ENCODE measurements around the gene ZNG1E. TPM values are rescaled to one million over a fixed set of nuclear protein-coding genes. Genes with fewer than 3 reads are reported as not detected.
A peak's percentile ranks its signal among the peaks of the same experiment; 100 is the strongest.
"Not testable (repeated sequence)": the region's sequence is repeated elsewhere in the genome, so short reads cannot be mapped to it uniquely, and the experiment has no call there.

The ZNG1E gene
- total RNA-seq (2014; rRNA removed; shearing (Covaris generic)): 32.1 and 40.0 TPM in 2 replicates
- 49.5 and 70.3 TPM in 2 replicates for polyA plus RNA-seq (2016; fragmentation: Nextera tagmentation; extraction: Ambion mirVana)
- long read RNA-seq, transcript CBWD5-207 (15 exons, 1,791 nt): major isoform, 6 of 17 reads
- long read RNA-seq, partial matches to known transcripts: 3 of 17 reads
- long read RNA-seq, other reads (novel, unspliced or antisense): 6 of 17 reads

- not testable (repeated sequence) for H3K27me3 Mint-ChIP-seq (ENCODE audit: insufficient read depth, low read depth, poor library complexity); H3K9me3 Mint-ChIP-seq; H3K27ac ChIP-seq (ENCODE audit: low read depth); H3K9me2 ChIP-seq (ENCODE audit: insufficient read depth); H3K27ac Mint-ChIP-seq; H2AFZ ChIP-seq; H3K4me1 Mint-ChIP-seq; H3K79me2 ChIP-seq (replicated peaks; ENCODE audit: insufficient read depth); ATAC-seq; H3F3A ChIP-seq (replicated peaks; ENCODE audit: low read depth); H3K4me1 ChIP-seq (ENCODE audit: insufficient read depth); H3K36me3 Mint-ChIP-seq (ENCODE audit: low read depth); H3K36me3 ChIP-seq (ENCODE audit: insufficient read depth); H4K20me1 ChIP-seq (replicated peaks; ENCODE audit: insufficient read depth)
- peak; percentile 54 for DNase-seq (ENCODE audit: low spot score)
- peak; percentile 48 for TF ChIP-seq POLR2AphosphoS5 (IDR thresholded peaks at IDR 0.05; ENCODE audit: low read depth)
- H3K4me3 Mint-ChIP-seq: peak within 1 kb of the TSS; percentile 75
- peak within 1 kb of the TSS; percentile 56 for H3K4me3 ChIP-seq
- peaks cover 12% of the 10 kb centered on the region; the same call in 1 of the 2 replicates for H3K27me3 ChIP-seq (ENCODE audit: insufficient read depth)
- peak within 1 kb of the TSS; percentile 74 for H3K4me2 ChIP-seq
Measured at GRCh38 chr9:65675589-65676021, at the start of gene ZNG1E. TSS of gene ZNG1E (plus strand) at chr9:65675928. CDS start at chr9:65675977, 49 bp downstream.

DNA sequence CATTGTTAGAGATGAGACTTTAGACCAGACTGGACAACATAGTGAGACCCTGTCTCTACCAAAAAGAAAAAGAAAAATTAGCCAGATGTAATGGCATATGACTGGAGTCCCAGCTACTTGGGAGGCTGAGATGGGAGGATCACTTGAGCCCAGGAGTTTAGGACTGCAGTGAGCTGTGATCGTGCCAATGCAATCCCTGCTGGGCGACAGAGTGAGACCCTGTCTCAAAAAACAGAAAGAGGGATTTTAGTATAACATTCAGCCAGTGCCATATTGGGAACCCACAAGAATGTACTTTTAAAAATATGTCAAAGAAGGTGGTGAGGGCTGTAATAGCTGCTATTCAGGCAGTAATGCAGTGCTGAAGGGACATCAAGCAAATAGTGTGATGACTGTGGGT lies 2.1 kb upstream of the ZNG1E start:
- peaks cover 12% of the 10 kb centered on the region; the same call in 1 of the 2 replicates for H3K27me3 ChIP-seq (ENCODE audit: insufficient read depth)
- H3F3A ChIP-seq (replicated peaks; ENCODE audit: low read depth); H3K4me3 ChIP-seq; H3K4me2 ChIP-seq; H3K27ac ChIP-seq (ENCODE audit: low read depth); H2AFZ ChIP-seq; H3K9me2 ChIP-seq (ENCODE audit: insufficient read depth); H3K9me3 Mint-ChIP-seq; H3K4me1 ChIP-seq (ENCODE audit: insufficient read depth); H3K27ac Mint-ChIP-seq; H3K36me3 ChIP-seq (ENCODE audit: insufficient read depth); H3K79me2 ChIP-seq (replicated peaks; ENCODE audit: insufficient read depth); H3K27me3 Mint-ChIP-seq (ENCODE audit: insufficient read depth, low read depth, poor library complexity); H3K36me3 Mint-ChIP-seq (ENCODE audit: low read depth); H3K4me1 Mint-ChIP-seq; H4K20me1 ChIP-seq (replicated peaks; ENCODE audit: insufficient read depth); DNase-seq (ENCODE audit: low spot score); ATAC-seq; H3K4me3 Mint-ChIP-seq: not testable (repeated sequence)

GRCh38 chr9:65675018-65675417 lies 710 bp upstream of the ZNG1E start:
- H3K27me3 Mint-ChIP-seq (ENCODE audit: insufficient read depth, low read depth, poor library complexity); H3K4me3 Mint-ChIP-seq; H3K4me1 Mint-ChIP-seq; H3K79me2 ChIP-seq (replicated peaks; ENCODE audit: insufficient read depth); ATAC-seq; H3K9me3 Mint-ChIP-seq; H2AFZ ChIP-seq; H3F3A ChIP-seq (replicated peaks; ENCODE audit: low read depth); H3K4me1 ChIP-seq (ENCODE audit: insufficient read depth); H3K4me2 ChIP-seq; H3K9me2 ChIP-seq (ENCODE audit: insufficient read depth); H3K27ac Mint-ChIP-seq; H3K36me3 ChIP-seq (ENCODE audit: insufficient read depth); H3K36me3 Mint-ChIP-seq (ENCODE audit: low read depth); H3K4me3 ChIP-seq; H4K20me1 ChIP-seq (replicated peaks; ENCODE audit: insufficient read depth); DNase-seq (ENCODE audit: low spot score); H3K27ac ChIP-seq (ENCODE audit: low read depth): not testable (repeated sequence)
- H3K27me3 ChIP-seq (ENCODE audit: insufficient read depth): peaks cover 12% of the 10 kb centered on the region; the same call in 1 of the 2 replicates

DNA sequence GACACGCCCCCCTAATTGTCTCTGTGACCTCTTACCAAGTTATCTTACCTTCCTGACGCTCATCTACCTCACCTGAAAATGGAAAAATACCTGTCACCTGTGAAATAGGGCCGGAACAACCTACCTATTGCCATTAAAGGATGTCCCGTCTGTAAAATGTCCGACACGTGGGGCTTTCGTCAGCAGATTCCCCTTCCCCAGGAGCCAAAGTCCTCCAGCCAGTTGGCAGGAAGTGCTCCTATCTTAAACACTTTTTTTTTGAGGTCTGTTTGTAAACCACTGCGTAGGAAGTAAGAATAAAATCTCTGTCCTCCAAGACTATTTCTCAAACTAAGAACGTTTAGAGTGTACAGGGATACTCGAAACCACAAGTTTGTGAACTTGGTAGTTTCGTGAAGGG lies 661 bp downstream of the ZNG1E start:
- H3K4me2 ChIP-seq: peak overlapping the region; percentile 74
- not testable (repeated sequence) for H3K4me1 ChIP-seq (ENCODE audit: insufficient read depth); DNase-seq (ENCODE audit: low spot score); H3K27ac Mint-ChIP-seq; H3K27ac ChIP-seq (ENCODE audit: low read depth); ATAC-seq; H2AFZ ChIP-seq; H3K4me1 Mint-ChIP-seq; H3K9me2 ChIP-seq (ENCODE audit: insufficient read depth); H3K36me3 Mint-ChIP-seq (ENCODE audit: low read depth); H3F3A ChIP-seq (replicated peaks; ENCODE audit: low read depth); H3K27me3 Mint-ChIP-seq (ENCODE audit: insufficient read depth, low read depth, poor library complexity); H4K20me1 ChIP-seq (replicated peaks; ENCODE audit: insufficient read depth); H3K79me2 ChIP-seq (replicated peaks; ENCODE audit: insufficient read depth); H3K9me3 Mint-ChIP-seq; H3K36me3 ChIP-seq (ENCODE audit: insufficient read depth)
- peak overlapping the region; percentile 56 for H3K4me3 ChIP-seq
- peak overlapping the region; percentile 75 for H3K4me3 Mint-ChIP-seq
- peaks cover 11% of the 10 kb centered on the region; the same call in 1 of the 2 replicates for H3K27me3 ChIP-seq (ENCODE audit: insufficient read depth)

DNA sequence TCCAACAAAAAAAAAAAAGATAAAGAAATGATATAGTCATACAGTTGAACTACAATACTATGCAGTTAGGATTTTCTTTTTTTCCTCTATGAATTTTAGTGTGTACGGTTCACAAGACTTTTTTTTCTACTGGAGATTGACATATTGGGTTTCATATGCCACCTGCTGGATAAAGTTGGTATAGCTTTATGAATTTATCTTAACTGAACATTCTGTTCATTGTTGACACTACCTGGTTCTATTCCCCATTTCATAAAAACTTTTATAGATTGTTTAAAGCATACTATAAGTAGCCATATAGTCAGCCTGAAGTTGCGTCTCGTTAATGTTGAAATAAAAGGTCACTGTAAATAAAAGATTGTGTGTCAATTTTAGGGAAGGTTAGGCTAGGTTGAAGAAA lies 2.8 kb downstream of the ZNG1E start:
- not testable (repeated sequence) for H3K4me3 ChIP-seq; DNase-seq (ENCODE audit: low spot score); H2AFZ ChIP-seq; H3K27me3 ChIP-seq (ENCODE audit: insufficient read depth); H3K79me2 ChIP-seq (replicated peaks; ENCODE audit: insufficient read depth); H3K4me1 ChIP-seq (ENCODE audit: insufficient read depth); H3K27ac Mint-ChIP-seq; H3F3A ChIP-seq (replicated peaks; ENCODE audit: low read depth); H3K9me3 Mint-ChIP-seq; ATAC-seq; H3K4me3 Mint-ChIP-seq; H3K4me1 Mint-ChIP-seq; H3K9me2 ChIP-seq (ENCODE audit: insufficient read depth); H3K27ac ChIP-seq (ENCODE audit: low read depth); H3K36me3 Mint-ChIP-seq (ENCODE audit: low read depth); H4K20me1 ChIP-seq (replicated peaks; ENCODE audit: insufficient read depth); H3K36me3 ChIP-seq (ENCODE audit: insufficient read depth); H3K27me3 Mint-ChIP-seq (ENCODE audit: insufficient read depth, low read depth, poor library complexity); H3K4me2 ChIP-seq

DNA sequence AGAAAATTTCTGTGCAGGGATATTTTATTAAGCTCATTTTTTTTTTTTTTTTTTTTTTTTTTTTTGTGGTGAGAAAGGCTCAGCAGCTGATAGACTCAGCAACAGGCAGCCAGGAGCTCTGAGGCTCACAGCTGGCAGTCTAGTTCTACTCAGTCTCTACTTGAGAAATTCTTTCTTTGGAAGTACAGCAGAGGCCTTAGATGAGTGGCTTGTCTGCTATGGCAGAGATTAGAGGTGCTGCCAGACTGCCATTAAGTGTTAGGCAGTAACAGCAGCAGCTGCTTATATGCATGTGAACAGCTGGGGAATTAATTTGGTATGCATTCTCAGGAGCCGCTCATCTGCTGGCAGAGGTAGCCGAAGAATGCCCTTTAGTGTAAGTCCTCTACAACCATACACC lies 27.8 kb downstream of the ZNG1E start:
- not testable (repeated sequence) for H3K4me1 ChIP-seq (ENCODE audit: insufficient read depth); H3K4me3 ChIP-seq; H3K79me2 ChIP-seq (replicated peaks; ENCODE audit: insufficient read depth); H3K9me3 Mint-ChIP-seq; H3K27me3 ChIP-seq (ENCODE audit: insufficient read depth); H3K27me3 Mint-ChIP-seq (ENCODE audit: insufficient read depth, low read depth, poor library complexity); H3F3A ChIP-seq (replicated peaks; ENCODE audit: low read depth); H3K9me2 ChIP-seq (ENCODE audit: insufficient read depth); ATAC-seq; H3K4me1 Mint-ChIP-seq; H4K20me1 ChIP-seq (replicated peaks; ENCODE audit: insufficient read depth); H3K27ac ChIP-seq (ENCODE audit: low read depth); H3K36me3 Mint-ChIP-seq (ENCODE audit: low read depth); H2AFZ ChIP-seq; H3K4me2 ChIP-seq; H3K27ac Mint-ChIP-seq; H3K4me3 Mint-ChIP-seq; H3K36me3 ChIP-seq (ENCODE audit: insufficient read depth)
- peak; percentile 15 for DNase-seq (ENCODE audit: low spot score)

All from GM23338 (cell line).